ENCODE data around the gene CSRNP3.

The CSRNP3 gene

GRCh38 chr2:165593081-165593480 is 123.6 kb downstream of the CSRNP3 start:
- DNase-seq = no peak

GRCh38 chr2:165594231-165594934 is 124.9 kb downstream of the CSRNP3 start:
- no peak for DNase-seq

GRCh38 chr2:165594935-165595255 is 125.4 kb downstream of the CSRNP3 start:
- DNase-seq = no peak

GRCh38 chr2:165596788-165597187 is 127.3 kb downstream of the CSRNP3 start:
- DNase-seq = no peak

GRCh38 chr2:165601065-165601830 is 131.8 kb downstream of the CSRNP3 start:
- no peak for DNase-seq

GRCh38 chr2:165601928-165602521 is 132.5 kb downstream of the CSRNP3 start:
- no peak for DNase-seq

GRCh38 chr2:165609672-165610071 is 140.2 kb downstream of the CSRNP3 start:
- no peak for DNase-seq

GRCh38 chr2:165610591-165611029 is 141.1 kb downstream of the CSRNP3 start:
- DNase-seq = no peak

- DNase-seq = no peak
Measured at GRCh38 chr2:165617741-165618481, 148.4 kb downstream of the CSRNP3 start.

GRCh38 chr2:165618806-165619205 is 149.3 kb downstream of the CSRNP3 start:
- no peak for DNase-seq

GRCh38 chr2:165621086-165621560 is 151.6 kb downstream of the CSRNP3 start:
- no peak for DNase-seq

- DNase-seq = no peak
Measured at GRCh38 chr2:165623161-165623560, 153.7 kb downstream of the CSRNP3 start.

GRCh38 chr2:165623783-165624469 is 154.4 kb downstream of the CSRNP3 start:
- DNase-seq = no peak

GRCh38 chr2:165624470-165624800 is 154.9 kb downstream of the CSRNP3 start:
- DNase-seq = no peak

- DNase-seq = no peak
Measured at GRCh38 chr2:165627470-165627869, 158.0 kb downstream of the CSRNP3 start.

GRCh38 chr2:165629776-165630175 is 160.3 kb downstream of the CSRNP3 start:
- DNase-seq = no peak

GRCh38 chr2:165630236-165630635 is 160.7 kb downstream of the CSRNP3 start:
- no peak for DNase-seq

GRCh38 chr2:165631089-165631488 is 161.6 kb downstream of the CSRNP3 start:
- no peak for DNase-seq

GRCh38 chr2:165632594-165632993 is 163.1 kb downstream of the CSRNP3 start:
- DNase-seq = no peak

GRCh38 chr2:165633431-165633830 is 163.9 kb downstream of the CSRNP3 start:
- DNase-seq = no peak

GRCh38 chr2:165634282-165634681 is 164.8 kb downstream of the CSRNP3 start:
- no peak for DNase-seq

- no peak for DNase-seq
Measured at GRCh38 chr2:165634855-165635254, 165.4 kb downstream of the CSRNP3 start.

GRCh38 chr2:165635532-165635931 is 166.0 kb downstream of the CSRNP3 start:
- DNase-seq = no peak

All from CD4-positive, alpha-beta T cell treated with Interleukin-17A for 1 hour (primary cell).